GM13977 (cell line): ENCODE measurements around the gene PNP.

Experiments
- DNase-seq: peaks from one replicate; pipeline ENCODE4 v3.0.0; 2012; ENCODE audit warnings: low spot score
- in situ Hi-C: fragments of 300-500 bp; cut with MboI; formaldehyde crosslinking; loops from one replicate; pipeline ENCODE4 v1.12.0; 2022; ENCODE audit warnings: low sequenced_read_pairs, low pct_unique_long_range_greater_than_20kb, mixed read lengths, inconsistent platforms; ENCODE audit not compliant: unreplicated experiment
- TF ChIP-seq, protein P1 (sequence below): IDR thresholded peaks from 2 replicates; pipeline ENCODE4 v1.5.1; 2012; ENCODE audit warnings: mild to moderate bottlenecking, control low read depth; ENCODE audit not compliant: insufficient read depth; ENCODE audit errors: extremely low read depth, missing control alignments

The PNP gene

GRCh38 chr14:20469242-20469889, at the start of gene PNP:
PNP (plus strand) TSS chr14:20469406; CDS start chr14:20469525, 119 bp downstream.
- in situ Hi-C loops, result loop anchor here (10.0 kb wide), 1 partner anchor 135 kb away; the partner anchor contains the start of gene CCNB1IP1
- TF ChIP-seq, protein P1, sequence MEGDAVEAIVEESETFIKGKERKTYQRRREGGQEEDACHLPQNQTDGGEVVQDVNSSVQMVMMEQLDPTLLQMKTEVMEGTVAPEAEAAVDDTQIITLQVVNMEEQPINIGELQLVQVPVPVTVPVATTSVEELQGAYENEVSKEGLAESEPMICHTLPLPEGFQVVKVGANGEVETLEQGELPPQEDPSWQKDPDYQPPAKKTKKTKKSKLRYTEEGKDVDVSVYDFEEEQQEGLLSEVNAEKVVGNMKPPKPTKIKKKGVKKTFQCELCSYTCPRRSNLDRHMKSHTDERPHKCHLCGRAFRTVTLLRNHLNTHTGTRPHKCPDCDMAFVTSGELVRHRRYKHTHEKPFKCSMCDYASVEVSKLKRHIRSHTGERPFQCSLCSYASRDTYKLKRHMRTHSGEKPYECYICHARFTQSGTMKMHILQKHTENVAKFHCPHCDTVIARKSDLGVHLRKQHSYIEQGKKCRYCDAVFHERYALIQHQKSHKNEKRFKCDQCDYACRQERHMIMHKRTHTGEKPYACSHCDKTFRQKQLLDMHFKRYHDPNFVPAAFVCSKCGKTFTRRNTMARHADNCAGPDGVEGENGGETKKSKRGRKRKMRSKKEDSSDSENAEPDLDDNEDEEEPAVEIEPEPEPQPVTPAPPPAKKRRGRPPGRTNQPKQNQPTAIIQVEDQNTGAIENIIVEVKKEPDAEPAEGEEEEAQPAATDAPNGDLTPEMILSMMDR, result peak; percentile 17
- DNase-seq, result peak; percentile 94

- DNase-seq, result no peak
- TF ChIP-seq, protein P1, result no peak
- in situ Hi-C loops, result no loop called here
These were observed 49.8 kb upstream of the PNP start for GRCh38 chr14:20419419-20419818.

GRCh38 chr14:20421267-20421666, 47.9 kb upstream of the PNP start:
- in situ Hi-C loops, result no loop called here
- TF ChIP-seq, protein P1, result no peak
- DNase-seq, result no peak

- DNase-seq, result no peak
- in situ Hi-C loops, result no loop called here
- TF ChIP-seq, protein P1, result no peak
These were observed 46.3 kb upstream of the PNP start for GRCh38 chr14:20422886-20423285.

- no peak for DNase-seq
- in situ Hi-C loops, result no loop called here
- TF ChIP-seq, protein P1, result no peak
These were observed 44.4 kb upstream of the PNP start for GRCh38 chr14:20424851-20425250.

DNA sequence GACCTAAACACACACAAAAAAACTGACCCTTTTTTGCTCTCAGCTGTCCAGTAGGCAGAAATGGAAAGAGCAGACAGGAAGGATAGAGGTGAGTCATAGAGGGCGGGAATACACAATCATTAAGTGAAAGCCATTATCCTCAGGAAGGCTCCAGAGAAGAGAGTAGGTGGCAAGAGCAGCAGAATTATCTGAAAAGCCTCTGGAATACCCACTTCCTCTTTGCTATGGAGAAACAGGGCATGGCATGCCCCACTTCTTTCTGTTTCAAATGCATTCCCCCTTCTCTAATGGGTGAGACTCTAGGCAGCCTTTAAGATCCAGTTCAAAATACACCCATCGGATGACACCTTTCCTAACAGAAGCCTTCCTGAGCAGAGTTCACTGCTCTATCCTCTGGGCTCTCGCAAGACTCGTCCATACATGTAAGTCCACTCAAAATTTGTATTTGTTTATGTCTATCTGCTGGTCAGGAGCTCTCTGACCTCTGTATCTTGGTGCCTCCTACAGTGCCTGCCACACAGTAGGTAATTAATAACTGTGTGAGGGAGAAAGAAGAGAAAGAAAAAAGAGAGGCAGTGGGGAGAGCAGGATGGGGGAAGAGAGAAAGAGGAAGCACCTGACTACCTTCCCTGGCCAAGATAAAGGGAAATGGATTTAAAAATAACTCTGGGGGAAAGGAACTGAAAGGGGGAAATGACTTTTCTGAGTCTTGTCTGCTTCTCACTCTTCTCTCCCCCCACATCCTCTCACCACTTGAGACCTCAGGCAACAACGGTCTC, 41.8 kb upstream of the PNP start:
- DNase-seq, result peak; percentile 76
- in situ Hi-C loops, result no loop called here
- TF ChIP-seq, protein P1, result no peak
